ENCODE results near the gene GNPAT.

- TF ChIP-seq POLR2A (IDR thresholded peaks at IDR 0.05): no peak
- TF ChIP-seq CTCF (IDR thresholded peaks at IDR 0.05): no peak
- TF ChIP-seq POLR2AphosphoS5 (IDR thresholded peaks at IDR 0.05): no peak
Measured at GRCh38 chr1:231272173-231272572, 31.2 kb downstream of the GNPAT start.

Measured in breast epithelium (tissue), 3 donors.